GM23338 (cell line): ENCODE data around the gene SUCLG2. TPM values are rescaled to one million over a fixed set of nuclear protein-coding genes. Genes with fewer than 3 reads are reported as not detected.

Experiments used
- ATAC-seq: fragments of 200-7000 bp; cut with Tn5 transposase; 3 replicates; pipeline ENCODE4 v1.9.1; 2020
- DNase-seq: peaks from one replicate; pipeline ENCODE4 v3.0.0-alpha.2; 2015; ENCODE audit warnings: low spot score
- H2AFZ ChIP-seq: fragments of 200-600 bp; sonication (generic); 2 replicates; pipeline ENCODE4 v1.8.0; 2016; ENCODE audit warnings: antibody characterized with exemption, mild to moderate bottlenecking, moderate library complexity
- H3F3A ChIP-seq: fragments of 200-600 bp; sonication (generic); replicated peaks from 2 replicates; pipeline ENCODE4 v1.8.0; 2017; ENCODE audit warnings: antibody characterized with exemption, mixed run types, low read depth
- H3K27ac ChIP-seq: fragments of 200-600 bp; sonication (generic); 2 replicates; pipeline ENCODE4 v1.6.1; 2016; ENCODE audit warnings: low read depth
- H3K27me3 ChIP-seq: fragments of 200-600 bp; sonication (generic); 2 replicates; pipeline ENCODE4 v1.8.0; 2016; ENCODE audit warnings: mild to moderate bottlenecking, mixed run types, moderate library complexity; ENCODE audit not compliant: insufficient read depth
- H3K36me3 ChIP-seq: fragments of 200-600 bp; sonication (generic); 2 replicates; pipeline ENCODE4 v1.8.0; 2016; ENCODE audit warnings: mild to moderate bottlenecking; ENCODE audit not compliant: insufficient read depth
- H3K4me1 ChIP-seq: fragments of 200-600 bp; sonication (generic); 2 replicates; pipeline ENCODE4 v1.8.0; 2016; ENCODE audit warnings: mild to moderate bottlenecking, moderate library complexity; ENCODE audit not compliant: insufficient read depth
- H3K4me2 ChIP-seq: fragments of 200-600 bp; sonication (generic); 2 replicates; pipeline ENCODE4 v1.7.1; 2017; ENCODE audit warnings: mixed run types
- H3K4me3 ChIP-seq: fragments of 200-600 bp; sonication (generic); 2 replicates; pipeline ENCODE4 v1.6.1; 2016; ENCODE audit warnings: mixed run types
- H3K79me2 ChIP-seq: fragments of 200-600 bp; sonication (generic); replicated peaks from 2 replicates; pipeline ENCODE4 v1.8.0; 2017; ENCODE audit warnings: mild to moderate bottlenecking; ENCODE audit not compliant: insufficient read depth
- H3K9me2 ChIP-seq: fragments of 200-600 bp; sonication (generic); 2 replicates; pipeline ENCODE4 v1.8.0; 2017; ENCODE audit not compliant: insufficient read depth
- H4K20me1 ChIP-seq: fragments of 200-600 bp; sonication (generic); replicated peaks from 2 replicates; pipeline ENCODE4 v1.8.0; 2017; ENCODE audit warnings: mild to moderate bottlenecking; ENCODE audit not compliant: insufficient read depth
- H3K27ac Mint-ChIP-seq: 2 replicates; pipeline ENCODE4 v1.8.0; 2020; ENCODE audit warnings: inconsistent platforms, mild to moderate bottlenecking, moderate library complexity, mixed read lengths
- H3K27me3 Mint-ChIP-seq: 3 replicates; pipeline ENCODE4 v1.8.0; 2022; ENCODE audit warnings: low read depth, mild to moderate bottlenecking, moderate library complexity, mixed read lengths, inconsistent platforms; ENCODE audit not compliant: insufficient read depth, poor library complexity
- H3K36me3 Mint-ChIP-seq: 3 replicates; pipeline ENCODE4 v1.8.0; 2021; ENCODE audit warnings: low read depth, mild to moderate bottlenecking, inconsistent platforms, moderate library complexity, mixed read lengths
- H3K4me1 Mint-ChIP-seq: 3 replicates; pipeline ENCODE4 v1.8.0; 2020; ENCODE audit warnings: mild to moderate bottlenecking, inconsistent platforms, mixed read lengths
- H3K4me3 Mint-ChIP-seq: 3 replicates; pipeline ENCODE4 v1.8.0; 2021; ENCODE audit warnings: moderate library complexity, mild to moderate bottlenecking, inconsistent platforms, mixed read lengths
- H3K9me3 Mint-ChIP-seq: 3 replicates; pipeline ENCODE4 v1.8.0; 2020; ENCODE audit warnings: moderate library complexity, mild to moderate bottlenecking, inconsistent platforms, mixed read lengths
- CREB1 ChIP-seq: fragments of 250-450 bp; sonication (Bioruptor Pico); IDR thresholded peaks from 2 replicates; pipeline ENCODE4 v1.5.0; 2020; ENCODE audit warnings: low read depth, mild to moderate bottlenecking, moderate library complexity
- CTCF ChIP-seq, 2 experiments: fragments of 200-600 bp in 1 of 2; sonication (generic) in 1 of 2; conservative IDR thresholded peaks; 2 replicates each; pipeline versions ENCODE4 v1.5.1 to v1.6.1; 2016 to 2017; ENCODE audit warnings: antibody characterized with exemption in 2 of 2, low read depth in 2 of 2, mild to moderate bottlenecking in 2 of 2, moderate library complexity in 1 of 2
- ETS1 ChIP-seq: IDR thresholded peaks from 2 replicates; pipeline ENCODE4 v1.6.1; 2016; ENCODE audit warnings: antibody characterized with exemption
- EZH2 ChIP-seq: fragments of 200-600 bp; sonication (generic); IDR thresholded peaks from one replicate; pipeline ENCODE4 v1.8.0; 2017; ENCODE audit warnings: antibody characterized with exemption, mild to moderate bottlenecking, low read depth; ENCODE audit not compliant: unreplicated experiment
- EZH2phosphoT487 ChIP-seq: fragments of 200-600 bp; sonication (generic); IDR thresholded peaks from one replicate; pipeline ENCODE4 v1.8.1; 2018; ENCODE audit warnings: antibody characterized with exemption; ENCODE audit not compliant: unreplicated experiment
- JUNB ChIP-seq: IDR thresholded peaks from one replicate; pipeline ENCODE4 v1.6.1; 2016; ENCODE audit warnings: antibody characterized with exemption; ENCODE audit not compliant: unreplicated experiment
- NANOG ChIP-seq: IDR thresholded peaks from 2 replicates; pipeline ENCODE4 v1.6.1; 2016; ENCODE audit warnings: antibody characterized with exemption, borderline replicate concordance
- POLR2AphosphoS5 ChIP-seq: IDR thresholded peaks from 2 replicates; pipeline ENCODE4 v1.6.1; 2016; ENCODE audit warnings: antibody characterized with exemption, low read depth
- REST ChIP-seq: IDR thresholded peaks from one replicate; pipeline ENCODE4 v1.6.1; 2018; ENCODE audit warnings: antibody characterized with exemption; ENCODE audit not compliant: unreplicated experiment
- STAT1 ChIP-seq: IDR thresholded peaks from one replicate; pipeline ENCODE4 v1.6.1; 2016; ENCODE audit warnings: antibody characterized with exemption; ENCODE audit not compliant: unreplicated experiment
- ZNF114 ChIP-seq: fragments of 250-450 bp; sonication (Bioruptor Pico); IDR thresholded peaks from 2 replicates; pipeline ENCODE4 v1.5.0; 2020; ENCODE audit warnings: mild to moderate bottlenecking, moderate library complexity
- ZNF331 ChIP-seq: fragments of 250-450 bp; sonication (Bioruptor Pico); IDR thresholded peaks from 2 replicates; pipeline ENCODE4 v1.5.0; 2020; ENCODE audit warnings: low read depth, mild to moderate bottlenecking, moderate library complexity
- ZNF462 ChIP-seq: fragments of 250-450 bp; sonication (Bioruptor Pico); IDR thresholded peaks from 2 replicates; pipeline ENCODE4 v1.5.0; 2020; ENCODE audit warnings: mild to moderate bottlenecking, moderate library complexity
- polyA plus RNA-seq: library from polyadenylated mRNA; unstranded; fragments of >200 nt; fragmentation: Nextera tagmentation; extraction: Ambion mirVana; gene quantifications from 2 replicates; pipeline ENCODE4 v1.2.1, GENCODE V29; 2016
- total RNA-seq: library from RNA; depleted of rRNA; stranded (reverse); fragments of >200 nt; shearing (Covaris generic); gene quantifications from 2 replicates; pipeline ENCODE4 v1.2.3, GENCODE V29; 2014

Gene SUCLG2
- total and polyA plus RNA-seq, 2 experiments from 2014 or later: 29.3 to 39.0 TPM

GRCh38 chr3:67349551-67350174 is 304.7 kb downstream of the SUCLG2 start:
- Histone ChIP-seq H3K27ac (no peak overlapping the region), H2AFZ (no peak overlapping the region), H4K20me1 (no peaks in the 10 kb centered on the region), H3K4me3 (no peak overlapping the region), H3K9me2 (no peaks in the 10 kb centered on the region), H3K79me2 (no peaks in the 10 kb centered on the region), H3K36me3 (no peaks in the 10 kb centered on the region), H3K27me3 (no peaks in the 10 kb centered on the region), H3K4me2 (no peak overlapping the region), H3K4me1 (peaks cover 8% of the 10 kb centered on the region; the same call in 1 of the 2 replicates), H3F3A (no peaks in the 10 kb centered on the region)
- no peak for TF ChIP-seq EZH2
- TF ChIP-seq ZNF331 (CRISPR knock-in tag): no peak
- TF ChIP-seq CTCF (conservative IDR thresholded peaks at IDR 0.05; ENCODE audit: low read depth in 2 of 2): no peak
- TF ChIP-seq CREB1: no peak
- no peak for TF ChIP-seq ZNF462 (CRISPR knock-in tag)
- no peak for TF ChIP-seq NANOG
- no peak for TF ChIP-seq JUNB
- TF ChIP-seq STAT1: no peak
- no peak for TF ChIP-seq EZH2phosphoT487
- TF ChIP-seq POLR2AphosphoS5: no peak
- TF ChIP-seq ZNF114 (CRISPR knock-in tag): no peak
- TF ChIP-seq REST: no peak
- TF ChIP-seq ETS1: no peak
- H3K4me3 Mint-ChIP-seq: no peak overlapping the region
- no peaks in the 10 kb centered on the region for H3K36me3 Mint-ChIP-seq
- ATAC-seq (no peak), DNase-seq (no peak)
- no peaks in the 10 kb centered on the region for H3K9me3 Mint-ChIP-seq
- H3K27ac Mint-ChIP-seq: no peak overlapping the region
- peaks cover 5% of the 10 kb centered on the region; the same call in 2 of the 3 replicates for H3K4me1 Mint-ChIP-seq
- peaks cover 2% of the 10 kb centered on the region for H3K27me3 Mint-ChIP-seq
